GM18868 (cell line): Measurements from ENCODE around the gene EXOC3.

Experiments
- ATAC-seq: cut with Tn5 transposase; IDR thresholded peaks from one replicate; pipeline ENCODE4 v1.9.1; 2021; ENCODE audit warnings: mild to moderate bottlenecking, moderate library complexity; ENCODE audit not compliant: unreplicated experiment

Gene EXOC3

DNA sequence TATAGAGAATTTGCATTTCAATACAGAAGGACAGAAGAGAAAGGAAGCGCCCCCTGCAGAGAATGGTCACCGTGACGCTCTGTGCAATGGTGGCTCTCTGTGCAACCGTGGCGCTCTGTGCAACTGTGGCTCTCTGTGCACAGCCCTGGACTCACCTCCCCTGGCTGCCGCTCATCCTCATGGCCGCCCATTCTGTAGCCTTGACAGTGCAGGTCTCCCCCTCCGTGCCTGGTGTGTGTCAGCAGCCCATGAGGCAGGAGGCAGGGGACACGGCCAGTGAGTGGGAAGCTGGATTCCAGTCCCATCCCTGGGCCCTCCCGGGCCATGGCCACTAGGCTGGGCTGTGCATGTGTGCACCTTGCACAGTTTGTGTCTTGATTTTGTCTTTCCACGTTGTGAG, 12.0 kb downstream of the EXOC3 start:
- ATAC-seq, result no peak

DNA sequence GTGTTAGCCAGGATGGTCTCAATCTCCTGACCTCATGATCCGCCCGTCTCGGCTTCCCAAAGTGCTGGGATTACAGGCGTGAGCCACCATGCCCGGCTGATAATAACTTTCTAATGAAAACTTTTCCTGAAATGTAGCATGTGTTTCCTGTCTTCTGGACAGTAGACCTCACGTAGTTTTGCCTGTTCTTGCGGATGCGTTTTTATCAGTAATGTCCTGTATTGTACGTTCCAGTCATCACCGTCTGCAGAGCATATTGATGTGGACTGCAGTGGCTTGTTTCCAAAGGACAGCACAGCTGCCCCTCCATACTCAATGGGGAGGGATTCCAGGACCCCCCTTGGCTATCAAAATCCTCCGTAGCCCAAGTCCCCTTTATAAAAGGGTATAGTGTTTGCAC, 12.8 kb downstream of the EXOC3 start:
- ATAC-seq, result no peak

GRCh38 chr5:456351-457194, 13.6 kb downstream of the EXOC3 start:
- ATAC-seq, result no peak

- no peak for ATAC-seq
Observed at GRCh38 chr5:457195-457961, 14.4 kb downstream of the EXOC3 start.

DNA sequence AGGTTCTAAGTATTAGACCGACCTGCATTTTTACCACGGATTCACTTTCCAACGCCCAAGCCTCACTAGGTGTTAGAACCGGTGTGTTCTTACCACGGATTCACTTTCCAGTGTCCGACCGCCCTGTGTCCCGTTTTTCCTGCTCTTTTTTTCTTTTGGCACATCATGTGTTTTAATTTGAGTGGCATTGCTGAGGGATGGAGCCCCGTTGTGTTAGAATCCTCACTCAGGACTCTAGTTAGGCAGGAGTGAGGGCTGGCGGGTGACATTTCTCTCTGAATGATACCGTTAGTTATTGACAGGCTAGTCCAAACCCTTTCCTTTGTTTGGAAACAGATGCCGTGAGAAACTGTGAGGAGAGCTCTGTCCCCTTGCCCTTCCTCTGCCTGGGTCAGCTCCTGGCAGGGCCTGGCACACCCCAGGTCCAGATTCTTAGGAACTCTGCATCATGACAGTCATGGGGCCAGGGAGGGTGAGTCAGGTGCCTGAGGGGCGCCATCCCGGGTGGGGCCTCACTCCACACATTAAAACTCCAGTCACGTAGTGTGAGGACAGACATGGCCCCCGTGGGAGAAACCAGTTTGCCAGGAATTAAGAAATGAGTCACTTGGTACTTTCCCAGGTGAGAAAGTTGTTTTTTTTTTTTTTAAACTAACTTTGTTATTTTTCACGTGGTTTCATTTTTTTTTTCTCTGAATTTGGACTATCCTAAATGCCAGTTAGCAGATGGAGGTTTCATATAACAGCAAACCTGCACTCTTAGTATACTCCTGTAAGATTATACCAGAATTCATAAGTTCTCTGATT, 15.8 kb downstream of the EXOC3 start:
- ATAC-seq, result peak; percentile 79

- ATAC-seq, result no peak
Observed at GRCh38 chr5:459562-460272, 16.7 kb downstream of the EXOC3 start.

DNA sequence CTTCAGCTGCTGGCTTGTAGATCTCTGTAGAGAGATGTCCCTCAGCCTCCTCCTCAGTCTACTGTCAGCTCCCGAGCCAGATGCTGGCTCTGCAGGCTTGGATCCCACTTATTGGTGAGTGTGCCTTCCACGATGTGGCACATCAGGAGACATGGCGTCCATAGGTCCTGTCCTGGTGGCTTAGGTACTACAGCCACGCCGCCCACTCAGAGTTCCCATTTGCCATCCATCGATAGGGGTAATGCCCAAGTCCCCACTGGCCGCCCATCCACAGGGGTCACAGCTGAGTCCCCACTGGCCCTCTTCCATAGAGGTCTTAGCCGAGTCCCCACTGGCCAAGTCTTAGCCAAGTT, 17.3 kb downstream of the EXOC3 start:
- ATAC-seq, result no peak

DNA sequence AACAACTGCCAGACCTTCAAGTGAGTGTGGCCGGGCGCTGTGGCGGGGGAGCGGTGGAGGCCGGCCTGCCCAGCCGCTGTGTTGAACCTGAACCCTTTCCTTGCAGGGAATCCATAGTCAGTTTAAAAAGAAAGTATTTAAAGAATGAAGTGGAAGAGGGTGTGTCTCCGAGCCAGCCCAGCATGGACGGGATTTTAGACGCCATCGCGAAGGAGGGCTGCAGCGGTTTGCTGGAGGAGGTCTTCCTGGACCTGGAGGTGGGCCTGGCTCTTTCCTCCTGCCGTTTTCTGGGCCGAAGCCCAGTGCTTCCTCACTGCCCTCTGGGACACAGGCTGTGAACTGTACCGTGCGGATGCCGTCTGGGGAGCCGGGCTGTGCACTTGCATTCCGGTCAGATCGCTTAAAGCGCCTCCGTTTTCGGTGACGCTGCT, 19.1 kb downstream of the EXOC3 start:
- no peak for ATAC-seq

- ATAC-seq, result no peak
Observed at GRCh38 chr5:463301-463700, 20.3 kb downstream of the EXOC3 start.

- no peak for ATAC-seq
Observed at GRCh38 chr5:463952-464351, 21.0 kb downstream of the EXOC3 start.

DNA sequence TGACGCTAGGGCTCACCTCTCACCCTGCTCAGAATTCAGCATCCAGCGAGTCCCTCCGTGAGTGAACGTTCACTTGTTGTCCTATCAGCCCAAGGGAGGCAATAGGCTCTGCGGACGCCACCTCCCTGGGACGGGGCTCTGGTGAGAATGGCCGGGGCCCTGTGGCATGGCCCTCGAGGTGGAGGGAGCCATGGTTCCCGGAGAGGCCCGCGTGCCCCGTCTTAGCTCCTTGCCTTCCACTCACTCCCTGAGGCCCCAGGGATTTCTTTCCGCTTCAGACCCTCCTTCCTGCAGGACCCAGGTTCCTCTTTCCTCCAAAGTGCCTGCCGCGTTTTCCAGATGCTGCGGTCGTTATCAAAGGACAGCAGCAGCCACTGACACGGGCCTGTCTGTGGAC, 21.5 kb downstream of the EXOC3 start:
- ATAC-seq, result no peak

- no peak for ATAC-seq
Observed at GRCh38 chr5:464843-465590, 22.0 kb downstream of the EXOC3 start.

GRCh38 chr5:465591-466403, 22.8 kb downstream of the EXOC3 start:
- ATAC-seq, result no peak

DNA sequence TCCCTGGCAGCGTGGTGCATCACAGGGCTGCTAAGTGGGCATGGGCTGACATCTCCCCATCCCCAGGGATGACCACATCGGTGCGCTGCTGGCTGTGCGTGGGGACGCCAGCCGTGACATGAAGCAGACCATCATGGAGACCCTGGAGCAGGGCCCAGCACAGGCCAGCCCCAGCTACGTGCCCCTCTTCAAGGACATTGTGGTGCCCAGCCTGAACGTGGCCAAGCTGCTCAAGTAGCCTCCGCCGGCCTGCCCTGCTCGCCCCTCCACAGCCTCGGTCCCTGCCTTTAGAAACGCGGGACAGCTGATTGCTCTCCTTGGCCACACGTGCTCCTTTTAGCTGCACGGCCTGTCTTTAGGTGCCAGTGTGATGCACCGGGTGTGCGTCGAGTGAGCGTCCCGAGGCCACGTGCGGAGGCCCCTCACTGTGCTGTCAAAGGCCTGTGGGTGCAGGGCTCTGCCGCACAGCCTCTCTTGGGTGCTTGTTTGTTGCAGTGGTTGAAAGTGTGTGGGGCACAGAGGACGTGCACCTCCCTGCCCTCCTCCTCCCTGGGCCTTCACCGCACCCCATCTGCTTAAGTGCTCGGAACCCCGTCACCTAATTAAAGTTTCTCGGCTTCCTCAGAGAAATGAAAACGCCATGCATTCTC, 23.8 kb downstream of the EXOC3 start:
- no peak for ATAC-seq

DNA sequence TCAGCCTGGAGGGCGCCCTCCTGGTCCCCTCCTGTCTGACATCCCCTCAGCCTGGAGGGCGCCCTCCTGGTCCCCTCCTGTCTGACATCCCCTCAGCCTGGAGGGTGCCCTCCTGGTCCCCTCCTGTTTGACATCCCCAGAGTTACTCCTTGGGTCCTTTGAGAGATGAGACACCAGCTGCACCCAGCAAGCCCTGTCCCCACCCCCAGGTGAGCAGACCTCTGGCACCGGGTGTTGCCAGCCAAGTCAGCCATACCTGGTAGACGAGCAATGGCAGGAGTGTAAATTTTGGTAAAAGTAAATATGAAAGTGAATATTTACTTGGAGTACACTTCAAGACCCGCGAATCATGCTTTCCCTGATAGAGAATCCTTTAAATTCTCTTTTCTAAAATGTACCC, 25.4 kb downstream of the EXOC3 start:
- no peak for ATAC-seq

DNA sequence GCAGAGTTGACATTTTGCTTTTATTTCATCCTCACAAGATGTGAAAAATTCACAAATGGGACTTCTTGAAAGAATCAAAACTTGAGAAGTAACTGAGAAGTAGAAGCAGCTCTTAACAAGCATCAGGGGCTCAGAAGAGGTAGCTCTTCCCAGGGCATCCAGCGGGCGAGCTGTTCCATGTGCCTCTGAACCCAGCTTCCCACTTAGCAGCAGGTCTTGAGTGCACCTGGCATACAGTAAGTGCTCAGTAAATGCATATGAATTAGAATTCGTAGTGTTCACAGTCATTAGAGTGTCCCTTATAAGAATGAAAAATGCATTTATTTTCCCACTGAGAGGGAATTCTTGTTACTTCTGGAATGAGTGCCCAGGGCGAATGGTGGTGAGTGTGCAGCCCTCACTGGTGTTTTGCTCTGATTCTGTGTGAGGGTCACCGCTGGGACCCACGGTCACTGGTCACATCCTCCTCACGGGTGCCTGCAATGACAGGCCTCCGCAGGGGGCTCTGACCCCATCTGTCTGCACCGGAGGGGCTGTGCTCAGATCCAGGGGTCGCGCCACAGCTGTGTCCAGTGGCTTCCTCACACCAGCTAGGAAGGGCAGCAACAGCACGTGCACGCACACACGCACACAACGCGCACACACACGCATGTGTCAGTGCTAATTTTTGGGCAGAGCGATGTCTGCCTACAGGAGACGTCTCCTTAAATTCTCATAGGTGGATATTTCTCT, 26.9 kb downstream of the EXOC3 start:
- no peak for ATAC-seq

DNA sequence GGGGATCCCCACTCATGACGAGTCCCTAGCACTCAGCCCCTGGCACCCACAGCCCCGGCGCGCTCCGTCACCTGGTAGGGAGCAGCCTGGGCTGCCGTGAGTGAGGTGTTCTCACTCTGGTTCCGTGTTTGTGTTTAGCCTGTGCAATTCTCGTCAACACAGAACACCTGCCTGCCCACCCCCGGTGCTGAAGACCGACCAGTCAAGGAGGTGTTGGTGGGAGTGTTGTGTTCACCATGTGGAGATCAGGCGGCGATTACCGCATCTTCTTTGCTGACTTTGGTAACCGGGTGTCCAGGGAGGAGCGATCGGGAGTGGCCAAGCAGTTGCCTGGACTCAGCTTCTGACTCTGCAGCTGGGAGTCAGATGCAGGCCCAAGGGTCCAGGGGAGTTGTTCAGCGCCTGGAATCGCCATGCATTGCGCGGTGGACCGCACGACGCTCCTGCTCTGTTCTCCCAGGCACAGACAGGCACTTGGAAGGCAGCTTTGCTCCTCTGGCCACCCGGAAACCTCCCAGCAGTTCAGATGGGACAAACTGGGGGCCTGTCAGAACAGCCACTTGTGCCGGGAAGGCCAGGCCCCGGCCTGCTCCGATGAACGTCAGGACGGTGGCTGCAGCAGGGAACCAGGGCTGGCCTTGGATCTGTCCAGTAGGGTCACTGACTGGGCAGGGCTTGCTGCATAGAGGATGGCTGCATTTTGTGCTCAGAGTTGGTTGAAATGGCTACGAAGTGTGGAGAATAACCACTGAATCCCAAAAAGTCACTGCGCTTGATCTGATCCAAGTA, 28.2 kb downstream of the EXOC3 start:
- ATAC-seq, result no peak

DNA sequence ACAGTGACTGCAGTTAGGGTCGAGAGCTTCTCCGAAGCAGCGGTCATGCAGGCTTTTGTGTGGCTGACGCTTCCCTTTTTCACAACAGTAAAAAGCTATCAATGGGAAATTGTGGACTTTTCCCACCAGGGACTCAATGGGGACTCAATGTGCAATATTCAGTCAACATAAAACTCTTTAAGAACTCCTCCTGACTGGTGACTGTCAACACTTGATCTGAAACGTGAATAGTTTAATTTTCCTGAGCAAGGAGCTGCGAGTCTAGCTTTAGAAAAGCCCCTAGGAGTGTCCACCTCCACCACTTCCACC, 28.7 kb downstream of the EXOC3 start:
- ATAC-seq, result no peak
